OCI-LY7 (cell line): ENCODE results near the gene C8A. TPM values are rescaled to one million over a fixed set of nuclear protein-coding genes. Genes with fewer than 3 reads are reported as not detected.

Experiments
- BruUV-seq: library from RNA; stranded (reverse); fragments of 400-500 nt; replicated peaks from 2 replicates; lab custom pipeline; 2021; lab: Mats Ljungman, UMichigan
- CTCF ChIA-PET: fragments of 300-600 bp; sonication (Branson Sonifier 250); formaldehyde crosslinking; loops from one replicate; lab custom pipeline; 2022; ENCODE audit warnings: antibody characterized with exemption; ENCODE audit not compliant: unreplicated experiment; lab: Charles Lee
- POLR2A ChIA-PET: fragments of 300-600 bp; sonication (Branson Sonifier 250); formaldehyde crosslinking; loops from one replicate; lab custom pipeline; 2022; ENCODE audit warnings: antibody characterized with exemption; lab: Charles Lee
- DNase-seq: peaks from one replicate; pipeline ENCODE4 v3.0.0-alpha.2; 2015; ENCODE audit warnings: low spot score
- H2AFZ ChIP-seq: fragments of 200-600 bp; sonication (generic), shearing (Covaris generic); 2 replicates; pipeline ENCODE4 v1.6.1; 2014; ENCODE audit warnings: mild to moderate bottlenecking, antibody characterized with exemption, low read length, moderate library complexity
- H3K27ac ChIP-seq: fragments of 200-600 bp; sonication (generic); 2 replicates; pipeline ENCODE4 v1.5.1; 2014; ENCODE audit warnings: mixed run types, low read depth, mild to moderate bottlenecking, moderate library complexity, low read length, inconsistent platforms; ENCODE audit not compliant: poor library complexity, severe bottlenecking
- H3K36me3 ChIP-seq: fragments of 200-600 bp; sonication (generic); 2 replicates; pipeline ENCODE4 v1.6.1; 2014; ENCODE audit warnings: mild to moderate bottlenecking, antibody characterized with exemption, low read length, moderate library complexity, mixed read lengths; ENCODE audit not compliant: insufficient read depth
- H3K4me1 ChIP-seq: fragments of 200-600 bp; sonication (generic); 2 replicates; pipeline ENCODE4 v1.5.1; 2014; ENCODE audit warnings: mild to moderate bottlenecking, low read length; ENCODE audit not compliant: insufficient read depth, poor library complexity, severe bottlenecking
- H3K4me2 ChIP-seq: fragments of 200-600 bp; sonication (generic); 2 replicates; pipeline ENCODE4 v1.6.1; 2014; ENCODE audit warnings: mild to moderate bottlenecking, low read length
- H3K4me3 ChIP-seq: fragments of 200-600 bp; sonication (generic); 2 replicates; pipeline ENCODE4 v1.5.1; 2014; ENCODE audit warnings: mild to moderate bottlenecking, low read depth, low read length; ENCODE audit not compliant: poor library complexity, severe bottlenecking
- H3K79me2 ChIP-seq: fragments of 200-600 bp; sonication (generic); 2 replicates; pipeline ENCODE4 v1.6.1; 2016; ENCODE audit warnings: low read depth, mild to moderate bottlenecking, low read length, moderate library complexity, mixed read lengths; ENCODE audit not compliant: insufficient read depth
- H3K9me2 ChIP-seq: fragments of 200-600 bp; sonication (generic); 2 replicates; pipeline ENCODE4 v1.6.1; 2016; ENCODE audit warnings: mild to moderate bottlenecking, low read length, mixed read lengths; ENCODE audit not compliant: insufficient read depth
- H3K9me3 ChIP-seq: fragments of 200-600 bp; sonication (generic); 2 replicates; pipeline ENCODE4 v1.6.1; 2014; ENCODE audit warnings: mild to moderate bottlenecking, mixed run types, low read length, mixed read lengths
- H4K20me1 ChIP-seq: fragments of 200-600 bp; sonication (generic); 2 replicates; pipeline ENCODE4 v1.6.1; 2014; ENCODE audit warnings: mild to moderate bottlenecking, antibody characterized with exemption, low read length, moderate library complexity, mixed read lengths; ENCODE audit not compliant: insufficient read depth
- EZH2phosphoT487 ChIP-seq: fragments of 200-600 bp; sonication (generic); IDR thresholded peaks from 2 replicates; pipeline ENCODE4 v1.6.1; 2018; ENCODE audit warnings: low read depth, borderline replicate concordance, mild to moderate bottlenecking, mixed run types, antibody characterized with exemption, low read length, moderate library complexity, mixed read lengths
- intact Hi-C: fragments of 100-400 bp; cut with micrococcal nuclease; formaldehyde crosslinking; loops from one replicate; pipeline ENCODE4 v1.10.0; 2022; ENCODE audit not compliant: unreplicated experiment
- total RNA-seq, 2 experiments: library from RNA; depleted of rRNA in 1 of 2; stranded (reverse); fragments of >200 nt in 1 of 2; shearing (Covaris generic) in 1 of 2; gene quantifications; 2 replicates each; pipeline ENCODE4 v1.2.3, GENCODE V29; 2014 to 2022
- TF ChIP-seq, protein P1 (sequence below): fragments of 200-600 bp; sonication (generic); conservative IDR thresholded peaks from 2 replicates; pipeline ENCODE4 v1.5.1; 2014; ENCODE audit warnings: mild to moderate bottlenecking, antibody characterized with exemption, low read length, moderate library complexity, mixed read lengths

Gene C8A
- total RNA-seq, 2 experiments from 2014 or later: not detected

GRCh38 chr1:56910441-56910985 lies 55.9 kb downstream of the C8A start:
- Histone ChIP-seq H2AFZ (no peak overlapping the region), H3K4me1 (no peaks in the 10 kb centered on the region), H4K20me1 (no peaks in the 10 kb centered on the region), H3K27ac (no peak overlapping the region), H3K4me2 (no peak overlapping the region), H3K79me2 (no peaks in the 10 kb centered on the region), H3K4me3 (no peak overlapping the region), H3K9me2 (no peaks in the 10 kb centered on the region), H3K36me3 (no peaks in the 10 kb centered on the region), H3K9me3 (no peaks in the 10 kb centered on the region)
- ChIA-PET CTCF (no interaction called here), POLR2A (no interaction called here)
- DNase-seq: no peak
- intact Hi-C loops: no loop called here
- no peak for TF ChIP-seq EZH2phosphoT487
- TF ChIP-seq, protein P1, sequence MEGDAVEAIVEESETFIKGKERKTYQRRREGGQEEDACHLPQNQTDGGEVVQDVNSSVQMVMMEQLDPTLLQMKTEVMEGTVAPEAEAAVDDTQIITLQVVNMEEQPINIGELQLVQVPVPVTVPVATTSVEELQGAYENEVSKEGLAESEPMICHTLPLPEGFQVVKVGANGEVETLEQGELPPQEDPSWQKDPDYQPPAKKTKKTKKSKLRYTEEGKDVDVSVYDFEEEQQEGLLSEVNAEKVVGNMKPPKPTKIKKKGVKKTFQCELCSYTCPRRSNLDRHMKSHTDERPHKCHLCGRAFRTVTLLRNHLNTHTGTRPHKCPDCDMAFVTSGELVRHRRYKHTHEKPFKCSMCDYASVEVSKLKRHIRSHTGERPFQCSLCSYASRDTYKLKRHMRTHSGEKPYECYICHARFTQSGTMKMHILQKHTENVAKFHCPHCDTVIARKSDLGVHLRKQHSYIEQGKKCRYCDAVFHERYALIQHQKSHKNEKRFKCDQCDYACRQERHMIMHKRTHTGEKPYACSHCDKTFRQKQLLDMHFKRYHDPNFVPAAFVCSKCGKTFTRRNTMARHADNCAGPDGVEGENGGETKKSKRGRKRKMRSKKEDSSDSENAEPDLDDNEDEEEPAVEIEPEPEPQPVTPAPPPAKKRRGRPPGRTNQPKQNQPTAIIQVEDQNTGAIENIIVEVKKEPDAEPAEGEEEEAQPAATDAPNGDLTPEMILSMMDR: no peak
- BruUV-seq: no TSS peak

DNA sequence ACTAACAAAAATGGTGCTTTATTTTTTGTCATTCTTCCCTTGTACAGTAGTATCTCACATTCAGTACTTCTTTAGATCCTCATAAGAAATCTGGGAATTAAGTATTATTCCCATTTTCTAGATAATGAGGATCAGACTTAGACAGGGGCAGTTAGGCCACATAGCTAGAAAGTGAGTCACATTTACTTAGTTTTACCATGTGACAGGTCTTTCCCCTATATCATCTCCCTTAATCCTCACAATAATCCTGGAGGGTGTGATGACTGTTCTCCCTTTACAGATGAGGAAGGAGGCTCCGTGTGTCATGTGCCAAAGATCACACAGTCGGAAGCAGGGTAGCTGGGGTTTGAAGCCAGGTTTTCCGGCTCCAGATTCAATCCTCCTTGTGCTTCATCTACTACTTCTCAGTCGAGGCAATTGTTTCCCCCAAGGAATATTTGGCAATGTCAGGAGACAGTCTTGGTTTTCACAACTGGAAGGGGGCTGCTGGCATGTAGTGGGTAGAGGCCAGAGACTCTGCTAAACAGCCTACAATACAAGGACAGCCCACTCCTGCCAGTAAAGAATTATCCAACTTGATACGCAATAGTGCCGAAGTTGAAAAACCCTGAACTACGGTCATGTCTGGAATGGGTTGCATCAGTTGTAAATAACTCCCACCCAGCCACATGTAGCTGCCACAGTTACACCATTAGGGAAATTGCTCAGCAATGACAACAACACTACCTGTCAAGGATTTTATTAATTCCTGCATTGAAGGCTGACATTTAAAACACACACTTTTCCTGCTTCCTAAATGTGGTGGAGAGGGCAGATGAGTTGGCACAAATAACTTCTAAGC lies 56.7 kb downstream of the C8A start:
- Histone ChIP-seq H2AFZ (no peak overlapping the region), H3K9me2 (no peaks in the 10 kb centered on the region), H3K4me1 (no peaks in the 10 kb centered on the region), H3K36me3 (no peaks in the 10 kb centered on the region), H3K79me2 (no peaks in the 10 kb centered on the region), H3K4me2 (no peak overlapping the region), H3K27ac (no peak overlapping the region), H3K9me3 (no peaks in the 10 kb centered on the region), H3K4me3 (no peak overlapping the region), H4K20me1 (no peaks in the 10 kb centered on the region)
- ChIA-PET POLR2A (no interaction called here), CTCF (no interaction called here)
- BruUV-seq: no TSS peak
- intact Hi-C loops: no loop called here
- no peak for DNase-seq
- no peak for TF ChIP-seq EZH2phosphoT487
- TF ChIP-seq, protein P1: no peak

DNA sequence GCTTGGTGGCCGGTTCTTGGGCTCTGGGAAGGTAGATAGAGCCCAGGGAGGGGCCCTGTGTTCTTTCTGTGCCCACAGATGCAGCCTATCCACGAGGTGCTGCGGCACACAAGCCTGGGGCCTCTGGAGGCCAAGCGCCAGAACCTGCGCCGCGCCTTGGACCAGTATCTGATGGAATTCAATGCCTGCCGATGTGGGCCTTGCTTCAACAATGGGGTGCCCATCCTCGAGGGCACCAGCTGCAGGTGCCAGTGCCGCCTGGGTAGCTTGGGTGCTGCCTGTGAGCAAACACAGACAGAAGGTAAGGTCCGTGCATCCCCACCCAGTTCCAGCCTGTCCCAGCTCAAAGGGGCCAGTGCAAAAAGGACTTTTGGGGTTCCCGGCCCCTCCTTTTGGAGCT lies 57.7 kb downstream of the C8A start:
- no peaks in the 10 kb centered on the region for H3K9me3 ChIP-seq
- POLR2A ChIA-PET: no interaction called here
- CTCF ChIA-PET: no interaction called here

More for the DNA sequence above, 57.7 kb downstream of the C8A start:
- Histone ChIP-seq H2AFZ (no peak overlapping the region), H3K9me2 (no peaks in the 10 kb centered on the region), H3K4me1 (no peaks in the 10 kb centered on the region), H4K20me1 (no peaks in the 10 kb centered on the region), H3K79me2 (no peaks in the 10 kb centered on the region), H3K36me3 (no peaks in the 10 kb centered on the region), H3K4me2 (no peak overlapping the region), H3K4me3 (no peak overlapping the region), H3K27ac (no peak overlapping the region)
- TF ChIP-seq EZH2phosphoT487: no peak
- TF ChIP-seq, protein P1: no peak
- DNase-seq: no peak
- intact Hi-C loops: no loop called here
- no TSS peak for BruUV-seq
